Neural progenitor cell (in vitro differentiated cells): ENCODE data around the gene OLFM1. TPM values are rescaled to one million over a fixed set of nuclear protein-coding genes. Genes with fewer than 3 reads are reported as not detected.

ENCODE experiments used
- DNase-seq: peaks from one replicate; pipeline ENCODE4 v3.0.0-alpha.2; 2016; ENCODE audit warnings: low spot score
- H2AFZ ChIP-seq: fragments of 200-600 bp; sonication (generic); replicated peaks from 2 replicates; pipeline ENCODE4 v1.6.1; 2016; ENCODE audit warnings: antibody characterized with exemption
- H3F3A ChIP-seq: fragments of 200-600 bp; sonication (generic); 2 replicates; pipeline ENCODE4 v1.6.1; 2016; ENCODE audit warnings: antibody characterized with exemption, low read depth
- H3K27ac ChIP-seq: fragments of 200-600 bp; sonication (generic); 2 replicates; pipeline ENCODE4 v1.5.1; 2016; ENCODE audit warnings: mild to moderate bottlenecking
- H3K27me3 ChIP-seq: fragments of 200-600 bp; sonication (generic); 2 replicates; pipeline ENCODE4 v1.6.1; 2016; ENCODE audit warnings: mild to moderate bottlenecking, moderate library complexity
- H3K36me3 ChIP-seq: fragments of 200-600 bp; sonication (generic); 2 replicates; pipeline ENCODE4 v1.5.1; 2016
- H3K4me1 ChIP-seq: fragments of 200-600 bp; sonication (generic); 2 replicates; pipeline ENCODE4 v1.6.1; 2016; ENCODE audit warnings: mixed run types
- H3K4me2 ChIP-seq: fragments of 200-600 bp; sonication (generic); 2 replicates; pipeline ENCODE4 v1.6.1; 2016
- H3K4me3 ChIP-seq: fragments of 200-600 bp; sonication (generic); 2 replicates; pipeline ENCODE4 v1.5.1; 2016
- H3K79me2 ChIP-seq: fragments of 200-600 bp; sonication (generic); 2 replicates; pipeline ENCODE4 v1.6.1; 2016; ENCODE audit warnings: low read depth
- H3K9ac ChIP-seq: fragments of 200-600 bp; sonication (generic); 2 replicates; pipeline ENCODE4 v1.6.1; 2016
- H3K9me3 ChIP-seq: fragments of 200-600 bp; sonication (generic); 2 replicates; pipeline ENCODE4 v1.5.1; 2016; ENCODE audit warnings: low read depth
- H4K20me1 ChIP-seq: fragments of 200-600 bp; sonication (generic); 2 replicates; pipeline ENCODE4 v1.6.1; 2016; ENCODE audit warnings: low read depth
- H3K27ac Mint-ChIP-seq: 3 replicates; pipeline ENCODE4 v1.8.0; 2021; ENCODE audit warnings: mixed read lengths
- H3K27me3 Mint-ChIP-seq: 2 replicates; pipeline ENCODE4 v1.8.0; 2022; ENCODE audit warnings: low read depth, mild to moderate bottlenecking, inconsistent platforms, moderate library complexity, mixed read lengths; ENCODE audit not compliant: insufficient read depth
- H3K36me3 Mint-ChIP-seq: 3 replicates; pipeline ENCODE4 v1.8.0; 2021; ENCODE audit warnings: mixed read lengths
- H3K4me1 Mint-ChIP-seq: 3 replicates; pipeline ENCODE4 v1.8.0; 2021; ENCODE audit warnings: mixed read lengths
- H3K4me3 Mint-ChIP-seq: 3 replicates; pipeline ENCODE4 v1.8.0; 2021; ENCODE audit warnings: mild to moderate bottlenecking, moderate library complexity, mixed read lengths
- H3K9me3 Mint-ChIP-seq: 3 replicates; pipeline ENCODE4 v1.8.0; 2020; ENCODE audit warnings: mixed read lengths
- EZH2 ChIP-seq: fragments of 200-600 bp; sonication (generic); IDR thresholded peaks from 2 replicates; pipeline ENCODE4 v1.6.1; 2017; ENCODE audit warnings: antibody characterized with exemption, mild to moderate bottlenecking, moderate library complexity
- EZH2phosphoT487 ChIP-seq: fragments of 200-600 bp; sonication (generic); IDR thresholded peaks from 2 replicates; pipeline ENCODE4 v1.6.1; 2017; ENCODE audit warnings: antibody characterized with exemption
- total RNA-seq: library from RNA; depleted of rRNA; stranded (reverse); fragments of >200 nt; gene quantifications from 2 replicates; pipeline ENCODE4 v1.2.3, GENCODE V29; 2015; ENCODE audit warnings: low replicate concordance
- TF ChIP-seq, protein P1 (sequence below): fragments of 200-600 bp; sonication (generic); IDR thresholded peaks from 2 replicates; pipeline ENCODE4 v1.5.1; 2017; ENCODE audit warnings: antibody characterized with exemption, mild to moderate bottlenecking

The OLFM1 gene
- total RNA-seq, 1 donor from 2014 or later, result 4.0 TPM

DNA sequence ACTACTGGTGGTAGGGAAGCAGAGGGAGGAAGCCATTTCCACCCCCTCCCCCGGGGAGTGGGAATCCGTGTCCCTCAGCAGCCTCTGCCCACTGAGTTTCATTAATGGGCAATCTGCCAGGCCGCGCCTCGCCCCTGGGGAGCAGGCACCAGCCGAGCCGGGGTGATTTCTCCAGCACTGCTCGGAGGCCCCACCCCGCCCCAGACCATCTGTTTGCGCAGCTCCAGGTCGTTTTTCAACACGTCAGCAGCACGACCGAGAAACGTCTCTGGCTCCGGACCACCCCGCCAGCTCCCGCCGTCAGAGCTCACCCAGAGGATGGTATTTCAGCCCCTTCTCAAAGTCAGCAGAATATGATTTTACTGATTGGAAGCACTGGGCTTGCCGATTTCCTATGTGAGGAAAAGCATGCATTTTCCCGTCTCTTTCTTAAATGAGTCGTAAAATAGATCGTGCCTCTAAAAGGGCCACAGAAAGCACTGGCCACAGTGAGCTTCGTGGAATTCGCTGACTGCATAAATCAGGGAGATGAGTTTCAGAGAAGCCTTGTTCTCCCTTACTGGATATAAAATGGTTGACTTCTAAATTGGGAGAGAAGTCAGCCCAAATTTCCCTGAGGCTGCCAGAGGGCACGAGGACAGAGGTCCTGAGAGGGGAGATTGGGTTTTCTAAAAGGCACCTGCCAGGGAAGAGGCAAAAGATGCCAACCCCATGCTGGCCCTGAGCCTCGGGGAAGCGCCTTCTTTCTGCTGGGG is 47.0 kb downstream of the OLFM1 start:
- Histone ChIP-seq H3K27me3 (peaks cover 17% of the 10 kb centered on the region), H3K9me3 (no peaks in the 10 kb centered on the region), H3K36me3 (no peaks in the 10 kb centered on the region), H4K20me1 (peaks cover 20% of the 10 kb centered on the region), H3F3A (peaks cover 29% of the 10 kb centered on the region), H2AFZ (no peak overlapping the region), H3K79me2 (no peaks in the 10 kb centered on the region), H3K27ac (no peak overlapping the region), H3K4me1 (peaks cover 17% of the 10 kb centered on the region), H3K9ac (no peak overlapping the region), H3K4me2 (no peak overlapping the region), H3K4me3 (no peak overlapping the region)
- peaks cover 15% of the 10 kb centered on the region for H3K9me3 Mint-ChIP-seq
- peaks cover 16% of the 10 kb centered on the region for H3K4me1 Mint-ChIP-seq
- H3K27me3 Mint-ChIP-seq, result peaks cover 24% of the 10 kb centered on the region
- H3K27ac Mint-ChIP-seq, result no peak overlapping the region
- no peaks in the 10 kb centered on the region for H3K36me3 Mint-ChIP-seq
- H3K4me3 Mint-ChIP-seq, result no peak overlapping the region
- TF ChIP-seq EZH2 (no peak), EZH2phosphoT487 (no peak)
- TF ChIP-seq, protein P1, sequence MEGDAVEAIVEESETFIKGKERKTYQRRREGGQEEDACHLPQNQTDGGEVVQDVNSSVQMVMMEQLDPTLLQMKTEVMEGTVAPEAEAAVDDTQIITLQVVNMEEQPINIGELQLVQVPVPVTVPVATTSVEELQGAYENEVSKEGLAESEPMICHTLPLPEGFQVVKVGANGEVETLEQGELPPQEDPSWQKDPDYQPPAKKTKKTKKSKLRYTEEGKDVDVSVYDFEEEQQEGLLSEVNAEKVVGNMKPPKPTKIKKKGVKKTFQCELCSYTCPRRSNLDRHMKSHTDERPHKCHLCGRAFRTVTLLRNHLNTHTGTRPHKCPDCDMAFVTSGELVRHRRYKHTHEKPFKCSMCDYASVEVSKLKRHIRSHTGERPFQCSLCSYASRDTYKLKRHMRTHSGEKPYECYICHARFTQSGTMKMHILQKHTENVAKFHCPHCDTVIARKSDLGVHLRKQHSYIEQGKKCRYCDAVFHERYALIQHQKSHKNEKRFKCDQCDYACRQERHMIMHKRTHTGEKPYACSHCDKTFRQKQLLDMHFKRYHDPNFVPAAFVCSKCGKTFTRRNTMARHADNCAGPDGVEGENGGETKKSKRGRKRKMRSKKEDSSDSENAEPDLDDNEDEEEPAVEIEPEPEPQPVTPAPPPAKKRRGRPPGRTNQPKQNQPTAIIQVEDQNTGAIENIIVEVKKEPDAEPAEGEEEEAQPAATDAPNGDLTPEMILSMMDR, result no peak
- no peak for DNase-seq

DNA sequence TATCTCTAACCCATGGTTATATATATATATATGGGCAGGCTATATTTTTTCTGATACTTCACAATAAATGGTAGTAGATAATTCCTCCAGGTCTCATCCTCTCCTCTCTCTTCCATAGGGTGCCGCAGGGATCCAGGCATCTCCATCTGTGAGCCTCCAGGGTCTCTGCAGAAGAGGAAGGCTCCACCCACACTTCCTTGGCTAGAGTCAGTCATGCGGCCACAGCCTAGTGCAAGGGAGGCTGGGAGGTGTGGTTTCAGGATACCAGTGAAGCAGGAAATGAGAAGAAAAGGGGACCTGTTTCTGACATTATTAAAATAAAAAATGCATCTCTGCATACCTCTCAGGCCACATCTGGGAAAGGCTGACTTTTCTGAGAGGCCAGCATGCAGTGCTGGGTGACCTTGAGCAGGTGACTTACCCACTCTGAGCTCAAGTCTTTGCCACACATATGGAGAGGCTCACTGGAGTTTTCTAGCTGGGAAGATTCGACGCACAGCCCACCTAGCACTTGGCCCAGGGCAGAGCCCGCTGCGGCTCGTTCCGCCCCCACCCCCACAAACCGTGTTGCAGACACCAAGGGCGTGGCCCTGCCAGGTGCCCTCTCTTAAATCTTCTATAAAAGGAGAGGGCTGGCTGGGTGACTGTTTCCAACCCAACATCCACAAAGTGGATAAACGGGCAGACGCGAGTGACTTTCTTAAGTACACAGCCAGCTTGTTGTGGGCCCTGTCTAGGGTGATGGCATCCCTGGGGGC is 47.9 kb downstream of the OLFM1 start:
- Histone ChIP-seq H4K20me1 (peaks cover 20% of the 10 kb centered on the region), H3K9ac (no peak overlapping the region), H3K4me2 (no peak overlapping the region), H3K9me3 (no peaks in the 10 kb centered on the region), H3K79me2 (no peaks in the 10 kb centered on the region), H3K27me3 (peaks cover 17% of the 10 kb centered on the region), H2AFZ (no peak overlapping the region), H3K4me1 (peaks cover 17% of the 10 kb centered on the region), H3K36me3 (no peaks in the 10 kb centered on the region), H3K4me3 (no peak overlapping the region), H3F3A (peaks cover 29% of the 10 kb centered on the region), H3K27ac (no peak overlapping the region)
- Mint-ChIP-seq H3K4me3 (peak overlapping the region; percentile 33), H3K27me3 (peaks cover 21% of the 10 kb centered on the region), H3K36me3 (no peaks in the 10 kb centered on the region), H3K27ac (no peak overlapping the region), H3K9me3 (peaks cover 11% of the 10 kb centered on the region), H3K4me1 (peaks cover 14% of the 10 kb centered on the region)
- TF ChIP-seq EZH2phosphoT487, result no peak
- no peak for TF ChIP-seq EZH2
- TF ChIP-seq, protein P1, result no peak
- no peak for DNase-seq

DNA sequence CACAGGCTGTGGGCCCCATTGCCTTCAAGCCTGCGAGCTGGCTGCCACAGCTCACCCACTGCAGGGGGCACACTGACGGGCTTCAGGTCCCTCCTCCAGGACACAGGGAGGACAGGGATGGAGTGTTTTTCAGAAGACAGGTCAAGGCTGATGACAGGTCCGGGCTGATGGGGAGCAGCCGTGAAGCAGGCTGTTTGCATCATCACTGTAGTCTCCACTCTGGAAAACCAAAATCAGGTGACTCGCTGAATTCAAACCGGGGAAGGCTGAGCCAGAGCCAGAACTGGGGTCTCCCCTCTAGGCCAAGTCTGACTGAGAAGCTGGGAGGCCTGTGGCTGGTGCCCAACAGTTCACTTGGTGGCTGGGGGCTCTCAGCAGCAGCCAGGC is 48.5 kb downstream of the OLFM1 start:
- TF ChIP-seq EZH2phosphoT487 (no peak), EZH2 (no peak)
- TF ChIP-seq, protein P1, result no peak
- Histone ChIP-seq H3K27ac (no peak overlapping the region), H3K27me3 (peaks cover 17% of the 10 kb centered on the region), H3K79me2 (no peaks in the 10 kb centered on the region), H3K9ac (no peak overlapping the region), H4K20me1 (peaks cover 20% of the 10 kb centered on the region), H2AFZ (no peak overlapping the region), H3K9me3 (no peaks in the 10 kb centered on the region), H3K4me2 (no peak overlapping the region), H3K4me1 (peaks cover 17% of the 10 kb centered on the region), H3F3A (peaks cover 29% of the 10 kb centered on the region), H3K36me3 (no peaks in the 10 kb centered on the region), H3K4me3 (no peak overlapping the region)
- DNase-seq, result no peak
- Mint-ChIP-seq H3K27me3 (peaks cover 21% of the 10 kb centered on the region), H3K4me3 (no peak overlapping the region), H3K9me3 (peaks cover 11% of the 10 kb centered on the region), H3K27ac (no peak overlapping the region), H3K36me3 (no peaks in the 10 kb centered on the region), H3K4me1 (peaks cover 14% of the 10 kb centered on the region)
